Suprapubic skin (tissue), 4 donors: Measurements from ENCODE around the gene OR14J1. TPM values are rescaled to one million over a fixed set of nuclear protein-coding genes. Genes with fewer than 3 reads are reported as not detected.

Experiments used
- DNase-seq, 2 donors: peaks; one replicate each; pipeline ENCODE4 v3.0.0-alpha.2; 2019; ENCODE audit warnings: low spot score in 2 of 2
- H3K27ac ChIP-seq: fragments of 200-600 bp; sonication (generic); one replicate; pipeline ENCODE4 v1.5.1; 2019
- H3K27me3 ChIP-seq: fragments of 200-600 bp; sonication (generic); one replicate; pipeline ENCODE4 v1.5.1; 2019
- H3K36me3 ChIP-seq: fragments of 200-600 bp; sonication (generic); one replicate; pipeline ENCODE4 v1.5.1; 2019
- H3K4me1 ChIP-seq: fragments of 200-600 bp; sonication (generic); one replicate; pipeline ENCODE4 v1.5.1; 2019
- H3K4me3 ChIP-seq: fragments of 200-600 bp; sonication (generic); one replicate; pipeline ENCODE4 v1.5.1; 2019; ENCODE audit warnings: mild to moderate bottlenecking
- H3K9me3 ChIP-seq: fragments of 200-600 bp; sonication (generic); one replicate; pipeline ENCODE4 v1.5.1; 2019
- EP300 ChIP-seq: sonication (generic); formaldehyde crosslinking; IDR thresholded peaks from one replicate; pipeline ENCODE4 v1.6.1; 2017; ENCODE audit warnings: antibody characterized with exemption
- POLR2A ChIP-seq, 2 donors: fragments of 450-650 bp; IDR thresholded peaks; one replicate each; pipeline ENCODE4 v1.6.1; 2017; ENCODE audit warnings: antibody characterized with exemption in 2 of 2, mild to moderate bottlenecking in 2 of 2, moderate library complexity in 2 of 2
- POLR2AphosphoS5 ChIP-seq, 3 donors: sonication (generic); formaldehyde crosslinking; IDR thresholded peaks; one replicate each; pipeline ENCODE4 v1.6.1; 2017; ENCODE audit warnings: antibody characterized with exemption in 3 of 3
- WGBS: methylation state at CpG from one replicate; pipeline ENCODE4 v1.1.5; 2018; 5-methylcytosine and 5-hydroxymethylcytosine counted together
- total RNA-seq, 4 donors: library from RNA; depleted of rRNA; stranded (reverse); fragments of >200 nt; gene quantifications; one replicate each; pipeline ENCODE4 v1.1.0, GENCODE V29; 2016
- TF ChIP-seq, protein P1 (sequence below), 2 donors: fragments of 200-600 bp in 1 of 2; fragments of 450-650 bp in 1 of 2; sonication (generic) in 1 of 2; IDR thresholded peaks; one replicate each; pipeline ENCODE4 v1.5.1; 2016 to 2019; ENCODE audit warnings: antibody characterized with exemption in 2 of 2, mild to moderate bottlenecking in 1 of 2, moderate library complexity in 1 of 2

The OR14J1 gene, protein sequence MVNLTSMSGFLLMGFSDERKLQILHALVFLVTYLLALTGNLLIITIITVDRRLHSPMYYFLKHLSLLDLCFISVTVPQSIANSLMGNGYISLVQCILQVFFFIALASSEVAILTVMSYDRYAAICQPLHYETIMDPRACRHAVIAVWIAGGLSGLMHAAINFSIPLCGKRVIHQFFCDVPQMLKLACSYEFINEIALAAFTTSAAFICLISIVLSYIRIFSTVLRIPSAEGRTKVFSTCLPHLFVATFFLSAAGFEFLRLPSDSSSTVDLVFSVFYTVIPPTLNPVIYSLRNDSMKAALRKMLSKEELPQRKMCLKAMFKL
- not detected for total RNA-seq

DNA sequence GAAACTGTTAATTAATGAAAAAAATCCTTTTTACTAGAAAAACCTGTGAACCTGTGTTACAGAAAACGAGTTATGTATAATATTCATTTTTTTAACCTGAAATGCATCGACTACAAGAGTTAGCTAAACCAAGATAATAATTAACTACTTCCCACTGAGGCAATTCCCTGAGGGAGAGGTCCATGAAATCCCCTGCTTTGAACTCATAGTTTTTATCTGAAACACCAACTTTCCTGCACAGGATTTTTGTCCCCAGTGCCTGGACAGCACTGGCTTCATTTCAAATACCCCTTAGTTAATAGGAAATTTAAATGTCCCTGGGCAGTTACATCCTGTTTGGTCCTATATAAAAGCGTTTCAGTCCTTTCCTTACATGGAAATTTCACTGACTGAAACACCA is at the start of gene OR14J1:
OR14J1 (plus strand) TSS at position 386 of the 400 bp plus-strand sequence. CDS start 4,989 bp downstream, outside the sequence.
- TF ChIP-seq EP300: no peak
- no peak for TF ChIP-seq POLR2AphosphoS5 (IDR thresholded peaks at IDR 0.05)
- TF ChIP-seq, protein P1, sequence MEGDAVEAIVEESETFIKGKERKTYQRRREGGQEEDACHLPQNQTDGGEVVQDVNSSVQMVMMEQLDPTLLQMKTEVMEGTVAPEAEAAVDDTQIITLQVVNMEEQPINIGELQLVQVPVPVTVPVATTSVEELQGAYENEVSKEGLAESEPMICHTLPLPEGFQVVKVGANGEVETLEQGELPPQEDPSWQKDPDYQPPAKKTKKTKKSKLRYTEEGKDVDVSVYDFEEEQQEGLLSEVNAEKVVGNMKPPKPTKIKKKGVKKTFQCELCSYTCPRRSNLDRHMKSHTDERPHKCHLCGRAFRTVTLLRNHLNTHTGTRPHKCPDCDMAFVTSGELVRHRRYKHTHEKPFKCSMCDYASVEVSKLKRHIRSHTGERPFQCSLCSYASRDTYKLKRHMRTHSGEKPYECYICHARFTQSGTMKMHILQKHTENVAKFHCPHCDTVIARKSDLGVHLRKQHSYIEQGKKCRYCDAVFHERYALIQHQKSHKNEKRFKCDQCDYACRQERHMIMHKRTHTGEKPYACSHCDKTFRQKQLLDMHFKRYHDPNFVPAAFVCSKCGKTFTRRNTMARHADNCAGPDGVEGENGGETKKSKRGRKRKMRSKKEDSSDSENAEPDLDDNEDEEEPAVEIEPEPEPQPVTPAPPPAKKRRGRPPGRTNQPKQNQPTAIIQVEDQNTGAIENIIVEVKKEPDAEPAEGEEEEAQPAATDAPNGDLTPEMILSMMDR (IDR thresholded peaks at IDR 0.05): no peak
- no peak for TF ChIP-seq POLR2A (IDR thresholded peaks at IDR 0.05)
- Histone ChIP-seq H3K9me3 (no peaks in the 10 kb centered on the region), H3K4me3 (no peak within 1 kb of the TSS), H3K36me3 (no peaks in the 10 kb centered on the region), H3K4me1 (no peaks in the 10 kb centered on the region), H3K27me3 (no peaks in the 10 kb centered on the region), H3K27ac (no peak within 1 kb of the TSS)
- WGBS: 60% methylated on average over 3 of the region's 3 CpGs
- DNase-seq: no peak

DNA sequence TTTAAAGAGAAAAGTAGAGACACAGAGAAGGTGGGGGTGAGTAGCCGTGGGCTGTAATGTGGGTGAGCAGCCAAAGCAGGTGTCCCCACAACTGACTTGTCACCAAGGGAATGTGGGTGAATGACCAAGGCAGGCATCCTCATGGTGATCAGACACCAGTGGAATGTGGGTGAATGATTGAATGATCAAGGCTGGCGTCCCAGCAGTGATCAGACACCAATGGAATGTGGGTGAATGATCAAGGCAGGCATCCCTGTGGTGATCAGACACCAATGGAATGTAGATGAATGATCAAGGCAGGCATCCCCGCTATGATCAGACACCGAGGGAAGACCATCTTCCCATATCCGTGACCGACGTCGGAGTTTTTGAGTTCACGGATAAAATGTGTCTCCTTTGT is 49.8 kb upstream of the OR14J1 start:
- Histone ChIP-seq H3K27ac (no peak overlapping the region), H3K27me3 (no peaks in the 10 kb centered on the region), H3K4me1 (no peaks in the 10 kb centered on the region), H3K9me3 (peaks cover 18% of the 10 kb centered on the region), H3K4me3 (no peak overlapping the region), H3K36me3 (no peaks in the 10 kb centered on the region)
- 87% methylated on average over 9 of the region's 9 CpGs for WGBS
- DNase-seq: no peak
- no peak for TF ChIP-seq POLR2AphosphoS5 (IDR thresholded peaks at IDR 0.05)

DNA sequence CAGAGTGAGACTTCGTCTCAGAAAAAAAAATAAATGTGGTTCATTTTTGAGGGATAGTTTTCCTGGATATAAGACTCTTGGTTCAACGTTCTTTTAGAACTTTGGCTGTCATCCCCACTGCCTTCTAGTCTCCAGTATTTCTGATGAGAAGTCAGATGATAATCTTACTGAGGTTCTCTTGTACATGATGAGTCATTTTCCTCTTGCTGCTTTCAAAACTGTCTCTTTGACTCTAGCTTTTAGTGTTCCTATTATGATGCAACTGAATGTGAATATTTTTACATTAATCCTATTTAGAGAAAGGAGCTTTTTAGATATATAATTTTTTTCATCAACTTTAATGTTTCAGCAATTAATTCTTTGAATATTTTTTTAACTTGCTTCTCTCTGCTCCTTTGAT is 46.0 kb upstream of the OR14J1 start:
- no peaks in the 10 kb centered on the region for H3K4me1 ChIP-seq
- TF ChIP-seq POLR2A (IDR thresholded peaks at IDR 0.05) (no peak), EP300 (no peak)
- no peak overlapping the region for H3K4me3 ChIP-seq
- H3K9me3 ChIP-seq: peaks cover 13% of the 10 kb centered on the region
- H3K36me3 ChIP-seq: no peaks in the 10 kb centered on the region
- no peaks in the 10 kb centered on the region for H3K27me3 ChIP-seq
- no peak for DNase-seq
- H3K27ac ChIP-seq: no peak overlapping the region
- WGBS: 70% methylated on average over 2 of the region's 2 CpGs

DNA sequence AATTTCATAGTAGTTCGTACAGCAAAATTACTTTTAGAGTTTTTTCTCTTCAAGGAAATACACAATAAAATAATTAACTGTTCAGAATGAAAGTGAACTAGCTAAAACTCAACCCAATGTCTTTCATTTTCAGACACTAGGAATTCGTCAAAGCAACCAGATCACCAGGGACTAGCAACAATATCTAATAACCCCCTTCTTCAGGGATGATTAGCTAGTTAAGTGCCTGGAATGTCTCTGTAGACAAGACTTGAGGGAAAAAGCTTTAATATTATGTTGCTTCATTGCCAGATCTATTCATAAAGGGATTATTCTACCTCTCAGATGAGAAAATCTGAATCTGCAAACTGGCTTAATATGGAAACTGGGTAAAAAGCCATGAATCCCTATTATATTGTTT is 41.8 kb upstream of the OR14J1 start:
- no peak overlapping the region for H3K4me3 ChIP-seq
- no peak overlapping the region for H3K27ac ChIP-seq
- H3K9me3 ChIP-seq: peaks cover 7% of the 10 kb centered on the region
- TF ChIP-seq EP300: no peak
- TF ChIP-seq POLR2AphosphoS5 (IDR thresholded peaks at IDR 0.05): no peak
- no peak for TF ChIP-seq POLR2A (IDR thresholded peaks at IDR 0.05)
- TF ChIP-seq, protein P1 (IDR thresholded peaks at IDR 0.05): no peak
- H3K36me3 ChIP-seq: no peaks in the 10 kb centered on the region
- 53% methylated on average over 2 of the region's 2 CpGs for WGBS
- H3K4me1 ChIP-seq: no peaks in the 10 kb centered on the region
- DNase-seq: no peak
- H3K27me3 ChIP-seq: no peaks in the 10 kb centered on the region

DNA sequence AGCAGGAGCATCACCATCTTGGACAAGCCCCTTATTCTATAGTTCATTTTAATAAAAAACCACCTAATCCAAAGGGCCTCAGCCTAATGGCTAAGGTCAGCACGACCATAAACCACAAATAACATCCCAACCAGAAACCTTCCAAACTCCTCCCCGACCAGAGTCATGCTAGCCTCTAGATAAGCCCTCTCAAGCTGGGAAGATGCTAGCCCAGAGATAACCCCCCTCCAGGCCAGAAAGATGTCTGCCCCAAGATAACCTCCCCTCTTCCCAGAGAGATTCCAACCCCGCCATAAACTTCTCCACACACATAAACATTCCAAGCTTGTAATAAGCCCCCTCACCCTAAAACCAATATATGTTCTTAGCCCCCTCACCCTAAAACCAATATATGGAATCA is 38.5 kb upstream of the OR14J1 start:
- 67% methylated on average over 3 of the region's 3 CpGs for WGBS
- no peak for TF ChIP-seq POLR2A (IDR thresholded peaks at IDR 0.05)
- TF ChIP-seq, protein P1 (IDR thresholded peaks at IDR 0.05): no peak

DNA sequence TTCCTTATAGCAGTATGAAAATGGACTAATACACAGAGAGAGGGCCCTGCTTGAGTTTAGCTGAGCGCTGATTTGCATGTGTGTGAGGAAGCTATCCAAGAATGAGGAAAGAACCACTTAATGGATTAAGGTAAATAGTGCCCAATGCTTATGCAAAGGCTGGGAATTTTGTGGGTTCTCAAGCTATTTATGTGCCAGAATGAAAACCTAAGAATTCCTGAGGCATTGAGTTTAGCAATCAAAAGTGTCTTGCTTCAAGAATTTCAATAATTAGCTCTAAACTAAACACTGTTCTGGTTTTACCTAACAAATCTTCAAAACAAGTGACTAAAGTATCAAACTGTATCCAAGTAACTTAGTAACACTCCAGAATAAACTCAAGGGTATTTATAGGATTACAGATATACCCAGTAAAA is 7.0 kb upstream of the OR14J1 start:
- H3K9me3 ChIP-seq: no peaks in the 10 kb centered on the region
- no peaks in the 10 kb centered on the region for H3K36me3 ChIP-seq
- TF ChIP-seq EP300: no peak
- no peak for TF ChIP-seq POLR2AphosphoS5 (IDR thresholded peaks at IDR 0.05)
- TF ChIP-seq, protein P1 (IDR thresholded peaks at IDR 0.05): no peak
- TF ChIP-seq POLR2A (IDR thresholded peaks at IDR 0.05): no peak
- H3K4me1 ChIP-seq: no peaks in the 10 kb centered on the region
- no peak overlapping the region for H3K27ac ChIP-seq
- DNase-seq: no peak
- H3K4me3 ChIP-seq: no peak overlapping the region
- H3K27me3 ChIP-seq: no peaks in the 10 kb centered on the region
- 92% methylated on average over 1 of the region's 1 CpG for WGBS

More for the DNA sequence above, 38.5 kb upstream of the OR14J1 start:
- H3K27me3 ChIP-seq: no peaks in the 10 kb centered on the region
- no peak overlapping the region for H3K27ac ChIP-seq
- peaks cover 5% of the 10 kb centered on the region for H3K9me3 ChIP-seq
- no peaks in the 10 kb centered on the region for H3K4me1 ChIP-seq
- H3K4me3 ChIP-seq: no peak overlapping the region
- H3K36me3 ChIP-seq: no peaks in the 10 kb centered on the region
- DNase-seq: no peak
